ENCODE measurements around the gene FAM184B. TPM values are rescaled to one million over a fixed set of nuclear protein-coding genes. Genes with fewer than 3 reads are reported as not detected.

Gene FAM184B
- polyA plus RNA-seq, 3 donors, result not detected

GRCh38 chr4:17580969-17581368 is 200.5 kb downstream of the FAM184B start:
- H3K27me3 ChIP-seq (ENCODE audit: control insufficient read depth in 2 of 2, insufficient read depth in 2 of 2, low read length in 2 of 2), result no peaks in the 10 kb centered on the region
- H3K4me2 ChIP-seq (replicated peaks; ENCODE audit: extremely low read depth, low read length, poor library complexity, severe bottlenecking), result peak overlapping the region; percentile 98
- H3K9ac ChIP-seq (ENCODE audit: insufficient read depth, low read length, poor library complexity, severe bottlenecking), result no peak overlapping the region
- peaks cover 41% of the 10 kb centered on the region for H3K79me2 ChIP-seq (ENCODE audit: insufficient read depth, low read length)
- no peaks in the 10 kb centered on the region for H3K9me3 ChIP-seq (replicated peaks in 1 of 2; ENCODE audit: control insufficient read depth in 1 of 2, insufficient read depth in 1 of 2, low read length in 2 of 2)
- peaks cover 39 to 43% of the 10 kb centered on the region in 2 donors for H3K4me1 ChIP-seq (ENCODE audit: control insufficient read depth in 1 of 2, insufficient read depth in 2 of 2, low read length in 2 of 2)
- peaks cover 60% of the 10 kb centered on the region for H4K20me1 ChIP-seq (ENCODE audit: insufficient read depth, low read length)
- H3K27ac ChIP-seq (ENCODE audit: low read depth in 1 of 2, low read length in 2 of 2), result peak overlapping the region in 1 of 2 donors; percentile 91
- intact Hi-C loops (cut with micrococcal nuclease), result no loop called here
- no peak overlapping the region for H3K4me3 Mint-ChIP-seq
- H3K9me3 Mint-ChIP-seq, result no peaks in the 10 kb centered on the region
- peak overlapping the region in 1 of 3 experiments; percentile 50 for H3K4me3 ChIP-seq (replicated peaks in 1 of 3; ENCODE audit: low read depth in 2 of 3, low read length in 3 of 3)
- no peak for TF ChIP-seq CTCF (IDR thresholded peaks at IDR 0.05)
- peaks cover 0 to 3% (median 0%) of the 10 kb centered on the region in 3 donors for H3K27me3 Mint-ChIP-seq (ENCODE audit: low read depth in 3 of 3)
- no peak overlapping the region for H2AFZ ChIP-seq (ENCODE audit: insufficient read depth, low read depth, low read length, poor library complexity, severe bottlenecking)
- peaks cover 60 to 69% of the 10 kb centered on the region in 2 donors for H3K36me3 Mint-ChIP-seq
- peak overlapping the region in 5 of 7 donors; percentile 60 to 97 (median 85) for H3K27ac Mint-ChIP-seq
- peaks cover 48 to 57% of the 10 kb centered on the region in 2 donors for H3K36me3 ChIP-seq (replicated peaks in 1 of 2; ENCODE audit: control insufficient read depth in 1 of 2, insufficient read depth in 2 of 2, low read length in 2 of 2)
- WGBS (ENCODE audit: insufficient coverage), result 100% methylated on average over 4 of the region's 7 CpGs
- no peak for DNase-seq
- H3K4me1 Mint-ChIP-seq, result peaks cover 41% of the 10 kb centered on the region

Other genes with a start within 250 kb of the FAM184B start
- gene LAP3, start 204.4 kb downstream of the FAM184B start, polyA plus RNA-seq, result 100 to 1,000 TPM in 2 of 3 donors, 10 to 100 TPM in 1; 98.3 to 127 (median 108) TPM
- 10 to 100 TPM in 2 of 3 donors, 1 to 10 TPM in 1; 8.6 to 46.4 (median 43.5) TPM for gene MED28, start 167.0 kb downstream of the FAM184B start, polyA plus RNA-seq
- 10 to 100 TPM in 1 of 3 donors, 1 to 10 TPM in 2; 4.1 to 14.5 (median 4.6) TPM for gene DCAF16, start 29.1 kb upstream of the FAM184B start, polyA plus RNA-seq
- not detected for gene NCAPG, start 29.4 kb upstream of the FAM184B start, polyA plus RNA-seq
- gene LCORL, start 240.1 kb upstream of the FAM184B start, polyA plus RNA-seq, result 10 to 100 TPM in 1 of 3 donors, 1 to 10 TPM in 2; 3.1 to 19.1 (median 9.6) TPM

All from CD14-positive monocyte (primary cell).